ENCODE data around the gene CTSC. TPM values are rescaled to one million over a fixed set of nuclear protein-coding genes. Genes with fewer than 3 reads are reported as not detected.

CTSC gene
- total RNA-seq, 1 experiment from 2014 or later, result 103 TPM

- peaks cover 3% of the 10 kb centered on the region for H3K4me1 Mint-ChIP-seq (ENCODE audit: insufficient read depth, unreplicated experiment)
- no peaks in the 10 kb centered on the region for H3K27me3 Mint-ChIP-seq (ENCODE audit: insufficient read depth, unreplicated experiment)
- H3K27ac Mint-ChIP-seq (ENCODE audit: low read depth, unreplicated experiment), result no peak overlapping the region
- CTCF ChIA-PET, result interaction anchor here (0.6 to 5.0 kb wide), 11 partner anchors 17 to 1278 kb away, joined by 3 to 23 read pairs (median 4); partner anchors contain the start of gene CTSC
- no peak overlapping the region for H3K4me3 Mint-ChIP-seq (ENCODE audit: unreplicated experiment)
- no TSS peak for BruUV-seq (replicated peaks)
- POLR2A ChIA-PET, result interaction anchor here (0.7 to 1.0 kb wide), 2 partner anchors 16 to 119 kb away, joined by 3 to 4 read pairs; no protein-coding TSS in a partner anchor
- DNase-seq (ENCODE audit: unreplicated experiment), result no peak
- no peaks in the 10 kb centered on the region for H3K9me3 Mint-ChIP-seq (ENCODE audit: unreplicated experiment)
- no peak for TF ChIP-seq CTCF (IDR thresholded peaks at IDR 0.05; ENCODE audit: unreplicated experiment)
- intact Hi-C loops (cut with micrococcal nuclease), result no loop called here
- H3K36me3 Mint-ChIP-seq (ENCODE audit: insufficient read depth, unreplicated experiment), result peaks cover 38% of the 10 kb centered on the region
These were observed 40.1 kb downstream of the CTSC start for GRCh38 chr11:88297421-88297820.

GRCh38 chr11:88295028-88295427 is 42.5 kb downstream of the CTSC start:
- no TSS peak for BruUV-seq (replicated peaks)
- no peak overlapping the region for H3K27ac Mint-ChIP-seq (ENCODE audit: low read depth, unreplicated experiment)
- TF ChIP-seq CTCF (IDR thresholded peaks at IDR 0.05; ENCODE audit: unreplicated experiment), result no peak
- POLR2A ChIA-PET, result no interaction called here
- CTCF ChIA-PET, result interaction anchor here (0.6 to 5.0 kb wide), 11 partner anchors 13 to 559 kb away, joined by 3 to 23 read pairs (median 4); no protein-coding TSS in a partner anchor
- H3K27me3 Mint-ChIP-seq (ENCODE audit: insufficient read depth, unreplicated experiment), result no peaks in the 10 kb centered on the region
- H3K36me3 Mint-ChIP-seq (ENCODE audit: insufficient read depth, unreplicated experiment), result peaks cover 28% of the 10 kb centered on the region
- no peaks in the 10 kb centered on the region for H3K9me3 Mint-ChIP-seq (ENCODE audit: unreplicated experiment)
- H3K4me3 Mint-ChIP-seq (ENCODE audit: unreplicated experiment), result no peak overlapping the region
- intact Hi-C loops (cut with micrococcal nuclease), result no loop called here
- DNase-seq (ENCODE audit: unreplicated experiment), result no peak
- H3K4me1 Mint-ChIP-seq (ENCODE audit: insufficient read depth, unreplicated experiment), result peaks cover 5% of the 10 kb centered on the region

GRCh38 chr11:88293931-88294330 is 43.6 kb downstream of the CTSC start:
- ChIA-PET POLR2A (no interaction called here), CTCF (interaction anchor here (1.1 to 5.0 kb wide), 7 partner anchors 10 to 278 kb away, joined by 3 to 23 read pairs (median 4); no protein-coding TSS in a partner anchor)
- intact Hi-C loops (cut with micrococcal nuclease), result no loop called here
- peaks cover 5% of the 10 kb centered on the region for H3K4me1 Mint-ChIP-seq (ENCODE audit: insufficient read depth, unreplicated experiment)
- no peak for TF ChIP-seq CTCF (IDR thresholded peaks at IDR 0.05; ENCODE audit: unreplicated experiment)
- no peak overlapping the region for H3K4me3 Mint-ChIP-seq (ENCODE audit: unreplicated experiment)
- H3K36me3 Mint-ChIP-seq (ENCODE audit: insufficient read depth, unreplicated experiment), result peaks cover 24% of the 10 kb centered on the region
- BruUV-seq (replicated peaks), result TSS peak; percentile 88
- H3K9me3 Mint-ChIP-seq (ENCODE audit: unreplicated experiment), result no peaks in the 10 kb centered on the region
- no peaks in the 10 kb centered on the region for H3K27me3 Mint-ChIP-seq (ENCODE audit: insufficient read depth, unreplicated experiment)
- no peak for DNase-seq (ENCODE audit: unreplicated experiment)
- no peak overlapping the region for H3K27ac Mint-ChIP-seq (ENCODE audit: low read depth, unreplicated experiment)

GRCh38 chr11:88292171-88292843 is 45.2 kb downstream of the CTSC start:
- no peaks in the 10 kb centered on the region for H3K9me3 Mint-ChIP-seq (ENCODE audit: unreplicated experiment)
- BruUV-seq (replicated peaks), result no TSS peak
- peaks cover 17% of the 10 kb centered on the region for H3K36me3 Mint-ChIP-seq (ENCODE audit: insufficient read depth, unreplicated experiment)
- no peak overlapping the region for H3K4me3 Mint-ChIP-seq (ENCODE audit: unreplicated experiment)
- peaks cover 5% of the 10 kb centered on the region for H3K4me1 Mint-ChIP-seq (ENCODE audit: insufficient read depth, unreplicated experiment)
- no peaks in the 10 kb centered on the region for H3K27me3 Mint-ChIP-seq (ENCODE audit: insufficient read depth, unreplicated experiment)
- peak; percentile 16 for TF ChIP-seq CTCF (IDR thresholded peaks at IDR 0.05; ENCODE audit: unreplicated experiment)
- peak; percentile 83 for DNase-seq (ENCODE audit: unreplicated experiment)
- ChIA-PET POLR2A (interaction anchor here (0.8 kb wide), 1 partner anchor 117 kb away, joined by 3 read pairs; no protein-coding TSS in a partner anchor), CTCF (interaction anchor here (0.6 to 5.0 kb wide), 13 partner anchors 9 to 414 kb away, joined by 3 to 23 read pairs (median 3); no protein-coding TSS in a partner anchor)
- intact Hi-C loops (cut with micrococcal nuclease), result loop anchor here (1.0 kb wide), 1 partner anchor 252 kb away; no protein-coding TSS in a partner anchor
- no peak overlapping the region for H3K27ac Mint-ChIP-seq (ENCODE audit: low read depth, unreplicated experiment)

All from MCF 10A (cell line).